RCC 7860 (cell line): ENCODE data around the gene GMPPA.
A peak's percentile ranks its signal among the peaks of the same experiment; 100 is the strongest.

Source experiments
- DNase-seq: peaks from one replicate; pipeline ENCODE4 v3.0.0-alpha.2; 2015; ENCODE audit warnings: low spot score
- FAIRE-seq: peaks from 2 replicates; lab custom pipeline; 2012; peaks lifted over from hg19 to GRCh38; lab: Jason Lieb, UNC

Gene GMPPA

DNA sequence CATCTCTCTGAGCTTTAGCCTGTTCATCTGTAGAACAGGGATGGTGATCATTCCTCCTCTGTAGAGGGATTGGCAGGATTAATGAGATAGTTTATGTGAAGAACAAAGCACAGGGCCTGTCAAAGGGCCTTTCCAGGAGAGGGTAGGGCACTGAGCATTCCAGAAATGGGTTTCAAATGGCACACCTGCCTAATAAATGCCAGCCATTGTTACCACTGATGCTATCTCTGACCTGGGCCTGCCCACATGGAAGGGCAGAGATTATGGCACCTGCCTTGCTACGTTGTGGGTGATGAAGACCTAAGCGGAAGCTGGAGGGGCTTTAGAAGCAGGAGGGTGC is 31.0 kb upstream of the GMPPA start:
- FAIRE-seq (no peak), DNase-seq (no peak)

DNA sequence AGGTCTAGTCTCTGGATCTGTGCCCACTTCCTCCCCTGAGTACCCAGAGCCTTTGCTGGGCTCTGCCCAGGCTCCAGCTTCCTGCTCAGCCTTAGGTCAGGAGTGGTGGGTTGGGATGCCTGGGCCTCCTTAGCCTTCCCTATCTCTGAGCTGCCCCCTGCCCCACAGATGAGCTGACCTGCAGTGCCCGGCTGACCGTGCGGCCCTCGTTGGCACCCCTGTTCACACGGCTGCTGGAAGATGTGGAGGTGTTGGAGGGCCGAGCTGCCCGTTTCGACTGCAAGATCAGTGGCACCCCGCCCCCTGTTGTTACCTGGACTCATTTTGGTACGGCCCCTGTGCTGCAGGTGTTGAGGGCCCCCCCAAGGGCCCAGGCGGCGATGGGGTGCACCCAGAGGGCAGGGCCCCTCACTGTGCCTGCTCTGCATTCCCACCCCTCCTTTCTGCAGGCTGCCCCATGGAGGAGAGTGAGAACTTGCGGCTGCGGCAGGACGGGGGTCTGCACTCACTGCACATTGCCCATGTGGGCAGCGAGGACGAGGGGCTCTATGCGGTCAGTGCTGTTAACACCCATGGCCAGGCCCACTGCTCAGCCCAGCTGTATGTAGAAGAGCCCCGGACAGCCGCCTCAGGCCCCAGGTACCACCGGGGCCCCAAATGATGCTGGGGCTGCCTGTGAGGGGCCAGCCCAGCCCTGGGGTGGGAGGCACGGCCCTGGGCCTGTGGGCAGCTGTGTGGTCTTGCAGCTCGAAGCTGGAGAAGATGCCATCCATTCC is 30.1 kb upstream of the GMPPA start:
- DNase-seq (no peak), FAIRE-seq (no peak)

DNA sequence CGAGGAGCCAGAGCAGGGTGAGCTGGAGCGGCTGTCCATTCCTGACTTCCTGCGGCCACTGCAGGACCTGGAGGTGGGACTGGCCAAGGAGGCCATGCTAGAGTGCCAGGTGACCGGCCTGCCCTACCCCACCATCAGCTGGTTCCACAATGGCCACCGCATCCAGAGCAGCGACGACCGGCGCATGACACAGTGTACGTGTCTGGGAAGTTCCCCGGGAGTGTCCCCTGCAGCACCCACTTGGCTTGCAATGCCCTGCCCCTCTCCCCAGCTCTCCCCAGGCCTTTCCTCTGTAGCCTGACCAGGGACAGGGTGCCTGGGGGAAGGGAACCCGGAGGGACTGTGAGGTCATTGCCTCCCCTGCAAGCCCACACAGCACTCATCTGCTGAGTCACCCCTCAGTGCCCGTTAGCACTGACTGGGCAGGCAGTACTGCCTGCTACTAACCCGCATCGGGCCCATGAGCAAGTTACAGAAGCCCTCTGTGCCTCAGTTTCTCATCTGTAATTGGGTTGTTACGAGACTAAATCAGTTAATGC is 29.4 kb upstream of the GMPPA start:
- FAIRE-seq, result peak; percentile 82
- peak; percentile 82 for DNase-seq

DNA sequence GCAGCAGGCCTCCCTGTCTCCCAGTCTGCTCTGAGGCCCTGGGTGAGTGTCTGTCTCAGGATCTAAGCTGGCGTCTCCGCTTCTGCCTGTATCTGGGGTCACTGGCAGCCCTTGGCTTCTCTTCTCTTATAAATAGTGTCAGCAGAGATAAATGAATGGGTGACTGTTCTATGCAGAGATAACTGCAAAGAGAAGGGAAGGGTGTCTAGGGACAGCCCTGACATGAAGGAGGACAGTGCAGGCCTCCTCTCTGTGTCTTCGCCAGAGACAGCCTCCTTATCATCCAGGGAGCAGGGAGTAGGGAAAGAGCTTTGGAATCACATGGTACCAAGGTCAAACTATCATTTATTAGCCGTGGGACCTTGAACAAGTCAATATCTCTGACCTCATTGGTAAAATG is 28.3 kb upstream of the GMPPA start:
- FAIRE-seq, result no peak

DNA sequence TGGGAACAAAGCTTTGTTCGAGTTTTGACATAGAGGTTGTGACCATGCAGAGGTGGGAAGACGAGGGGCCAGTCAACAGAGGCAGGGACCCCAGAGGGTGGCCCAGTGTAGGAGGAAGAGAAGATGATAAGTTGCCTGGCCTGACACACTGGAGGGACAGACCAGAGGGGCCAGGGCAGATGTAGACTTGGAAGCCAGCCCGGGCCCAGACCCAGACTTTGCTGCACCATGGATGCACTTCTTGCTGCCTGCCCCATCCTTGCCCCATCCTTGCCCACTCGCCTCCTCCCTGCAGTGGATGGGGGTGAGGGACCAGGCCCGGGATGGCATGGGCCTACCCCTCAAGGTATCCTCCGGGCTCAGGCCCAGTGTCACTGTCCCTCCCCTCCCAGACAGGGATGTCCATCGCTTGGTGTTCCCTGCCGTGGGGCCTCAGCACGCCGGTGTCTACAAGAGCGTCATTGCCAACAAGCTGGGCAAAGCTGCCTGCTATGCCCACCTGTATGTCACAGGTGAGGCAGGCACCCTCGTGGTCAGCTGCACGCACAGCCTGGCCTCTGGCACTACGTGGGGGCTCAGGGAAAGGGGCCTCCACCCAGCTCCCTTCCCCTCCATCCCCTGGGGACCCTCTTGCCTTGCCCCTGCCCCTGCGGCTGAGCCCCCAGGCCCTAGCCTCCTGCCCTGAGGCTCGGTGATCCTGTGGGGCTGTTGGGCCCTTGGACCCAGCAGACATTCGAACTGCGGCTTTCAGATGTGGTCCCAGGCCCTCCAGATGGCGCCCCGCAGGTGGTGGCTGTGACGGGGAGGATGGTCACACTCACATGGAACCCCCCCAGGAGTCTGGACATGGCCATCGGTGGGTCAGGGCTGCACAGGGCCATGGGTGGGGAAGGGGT is 27.0 kb upstream of the GMPPA start:
- DNase-seq (no peak), FAIRE-seq (no peak)

More for the DNA sequence above, 28.3 kb upstream of the GMPPA start:
- no peak for DNase-seq

DNA sequence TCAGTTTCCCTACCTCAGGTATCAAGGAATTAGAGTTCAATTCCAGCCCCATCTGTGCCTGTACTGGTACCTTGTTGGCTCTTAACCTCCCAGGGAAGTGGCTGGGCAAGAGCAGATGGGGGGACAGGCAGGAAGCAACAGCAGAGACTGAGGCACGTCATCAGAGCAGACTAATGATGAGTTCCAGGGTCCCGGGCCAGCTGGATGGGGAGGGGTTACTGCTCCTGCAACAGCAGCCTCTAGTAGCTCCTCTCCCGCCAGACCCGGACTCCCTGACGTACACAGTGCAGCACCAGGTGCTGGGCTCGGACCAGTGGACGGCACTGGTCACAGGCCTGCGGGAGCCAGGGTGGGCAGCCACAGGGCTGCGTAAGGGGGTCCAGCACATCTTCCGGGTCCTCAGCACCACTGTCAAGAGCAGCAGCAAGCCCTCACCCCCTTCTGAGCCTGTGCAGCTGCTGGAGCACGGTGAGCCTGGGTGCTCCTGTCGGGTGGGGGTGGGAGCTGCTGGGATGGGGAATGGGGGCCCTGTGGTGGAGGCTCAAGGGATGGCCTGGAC is 26.0 kb upstream of the GMPPA start:
- no peak for FAIRE-seq
- DNase-seq, result no peak

DNA sequence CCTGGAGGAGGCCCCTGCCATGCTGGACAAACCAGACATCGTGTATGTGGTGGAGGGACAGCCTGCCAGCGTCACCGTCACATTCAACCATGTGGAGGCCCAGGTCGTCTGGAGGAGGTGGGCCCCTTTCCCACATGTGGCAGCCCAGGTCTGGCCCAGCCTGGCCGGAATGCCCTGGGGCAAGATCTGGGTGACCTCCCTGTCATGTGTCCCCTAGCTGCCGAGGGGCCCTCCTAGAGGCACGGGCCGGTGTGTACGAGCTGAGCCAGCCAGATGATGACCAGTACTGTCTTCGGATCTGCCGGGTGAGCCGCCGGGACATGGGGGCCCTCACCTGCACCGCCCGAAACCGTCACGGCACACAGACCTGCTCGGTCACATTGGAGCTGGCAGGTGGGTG is 25.2 kb upstream of the GMPPA start:
- FAIRE-seq (no peak), DNase-seq (no peak)

DNA sequence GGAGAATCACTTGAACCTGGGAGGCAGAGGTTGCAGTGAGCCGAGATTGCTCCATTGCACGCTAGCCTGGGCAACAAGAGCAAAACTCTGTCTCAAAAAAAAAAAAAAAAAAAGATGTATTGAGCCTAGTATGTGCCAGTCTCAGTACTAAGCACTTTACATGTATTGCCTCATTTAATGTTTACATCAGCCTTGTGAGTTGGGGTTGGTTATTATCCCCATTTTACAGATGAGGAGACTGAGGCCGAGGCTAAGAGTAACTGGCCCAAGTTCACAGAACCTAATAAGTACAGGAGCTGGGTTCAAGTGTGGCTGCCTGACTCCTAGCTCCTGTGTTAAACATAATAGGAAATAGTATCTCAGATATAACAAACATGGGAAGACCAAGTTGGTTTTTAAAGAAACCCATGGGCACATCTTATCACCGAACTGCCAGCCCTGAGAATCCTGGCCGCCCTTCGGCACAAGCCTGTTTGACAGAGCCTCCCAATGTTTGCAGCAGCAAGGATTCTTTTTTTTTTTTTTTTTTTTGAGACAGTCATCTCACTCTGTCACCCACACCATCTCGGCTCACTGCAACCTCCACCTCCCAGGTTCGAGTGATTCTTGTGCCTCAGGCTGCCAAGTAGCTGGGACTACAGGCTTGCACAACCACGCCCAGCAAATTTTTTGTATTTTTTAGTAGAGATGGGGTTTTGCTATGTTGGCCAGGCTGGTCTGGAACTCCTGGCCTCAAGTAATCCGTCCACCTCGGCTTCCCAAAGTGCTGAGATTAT is 24.2 kb upstream of the GMPPA start:
- FAIRE-seq (no peak), DNase-seq (no peak)

DNA sequence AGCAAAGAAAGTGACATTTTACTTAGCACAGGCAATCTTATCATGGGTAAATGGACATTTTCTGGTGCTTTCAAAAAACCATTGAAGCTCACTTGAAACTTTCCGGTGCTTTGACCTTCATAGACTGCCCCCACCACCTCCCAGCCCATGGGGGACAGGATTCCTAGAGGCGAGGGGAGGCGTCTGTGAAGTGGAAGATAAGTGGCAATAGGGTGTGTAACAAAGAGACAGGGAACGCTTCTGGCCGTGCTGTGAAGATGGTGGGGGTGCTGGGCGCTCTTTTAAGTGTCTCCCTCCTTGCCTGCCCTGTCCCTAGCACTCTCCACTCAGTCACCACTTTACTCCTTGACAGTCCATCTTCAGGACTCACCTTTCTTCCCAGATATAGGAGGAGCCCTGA is 23.4 kb upstream of the GMPPA start:
- no peak for FAIRE-seq
- no peak for DNase-seq

DNA sequence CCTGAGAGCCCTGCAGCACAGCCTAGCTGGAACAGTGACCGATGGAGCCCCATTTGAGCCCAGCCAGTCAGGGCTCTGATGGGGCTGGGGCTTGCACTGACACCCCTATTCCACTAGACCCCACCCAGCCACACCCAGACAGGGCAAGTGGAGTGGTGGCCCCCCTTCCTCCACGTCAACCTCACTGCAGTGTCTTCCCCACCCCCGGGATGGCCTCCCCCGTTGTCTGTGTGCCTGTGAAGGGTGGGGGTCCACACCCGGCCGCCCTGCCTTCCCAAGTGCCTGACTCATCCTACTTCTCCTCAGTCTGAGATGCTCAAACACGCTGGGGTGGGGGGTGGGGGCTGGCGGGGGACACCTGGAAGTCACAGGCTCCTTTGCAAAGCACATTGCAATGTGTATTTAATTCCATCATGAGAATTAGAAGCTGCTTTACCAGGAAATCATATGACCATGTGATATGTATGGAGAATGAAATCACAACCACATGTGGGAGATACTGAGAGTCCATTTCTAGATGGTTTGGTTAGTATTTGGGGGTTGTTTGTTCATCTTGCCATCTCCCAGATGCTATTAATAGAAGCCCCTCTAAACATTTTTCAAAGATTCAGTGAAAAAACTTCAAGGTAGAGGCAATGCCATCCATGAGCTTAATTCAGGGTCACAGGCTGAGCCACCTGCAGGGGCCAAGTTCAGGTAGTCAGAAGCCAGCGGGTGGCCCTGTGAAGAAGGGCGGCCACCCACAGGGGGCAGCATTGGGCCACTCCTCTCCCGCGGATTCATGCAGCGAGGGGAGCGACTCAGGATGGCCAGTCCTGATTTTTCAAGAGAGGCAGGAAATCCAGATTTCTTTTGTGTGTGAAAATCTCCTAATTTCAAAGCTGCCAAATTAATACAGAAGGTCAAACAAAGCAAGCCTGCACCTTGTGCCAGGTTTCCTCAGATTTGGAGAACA is 22.7 kb upstream of the GMPPA start:
- peak; percentile 15 for DNase-seq
- no peak for FAIRE-seq

DNA sequence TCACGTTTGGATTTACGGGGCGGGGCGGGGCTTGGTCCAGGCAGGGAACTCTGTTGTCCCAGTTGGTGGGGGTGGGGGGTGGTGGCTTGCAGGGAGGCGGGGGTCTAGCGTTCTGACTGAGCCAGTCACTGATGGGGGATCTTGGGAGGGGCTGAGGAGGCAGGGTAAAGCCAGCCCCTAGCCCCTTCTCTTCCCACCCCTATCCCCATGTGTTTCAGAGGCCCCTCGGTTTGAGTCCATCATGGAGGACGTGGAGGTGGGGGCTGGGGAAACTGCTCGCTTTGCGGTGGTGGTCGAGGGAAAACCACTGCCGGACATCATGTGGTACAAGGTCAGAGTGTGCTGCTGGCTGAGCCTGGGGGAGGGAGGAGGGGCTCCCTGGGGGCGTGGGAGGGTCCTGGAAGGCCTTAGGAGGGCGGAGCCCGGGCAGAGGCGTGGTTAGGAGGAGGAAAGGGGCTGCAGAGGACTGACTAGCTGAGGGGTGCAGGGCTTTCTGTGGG is 22.0 kb upstream of the GMPPA start:
- FAIRE-seq, result no peak
- no peak for DNase-seq

DNA sequence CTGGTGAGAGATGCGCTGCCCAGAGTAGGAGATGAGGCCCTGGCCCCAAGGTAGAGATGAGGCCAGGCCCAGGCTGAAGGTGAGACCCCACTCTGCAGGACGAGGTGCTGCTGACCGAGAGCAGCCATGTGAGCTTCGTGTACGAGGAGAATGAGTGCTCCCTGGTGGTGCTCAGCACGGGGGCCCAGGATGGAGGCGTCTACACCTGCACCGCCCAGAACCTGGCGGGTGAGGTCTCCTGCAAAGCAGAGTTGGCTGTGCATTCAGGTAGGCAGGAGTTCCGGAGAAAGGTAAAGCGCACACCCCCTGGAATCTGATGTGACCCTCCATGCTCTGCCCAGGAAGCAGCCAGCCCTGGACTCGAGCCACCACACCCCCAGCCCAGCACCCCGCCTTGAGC is 21.5 kb upstream of the GMPPA start:
- no peak for FAIRE-seq
- DNase-seq, result no peak

DNA sequence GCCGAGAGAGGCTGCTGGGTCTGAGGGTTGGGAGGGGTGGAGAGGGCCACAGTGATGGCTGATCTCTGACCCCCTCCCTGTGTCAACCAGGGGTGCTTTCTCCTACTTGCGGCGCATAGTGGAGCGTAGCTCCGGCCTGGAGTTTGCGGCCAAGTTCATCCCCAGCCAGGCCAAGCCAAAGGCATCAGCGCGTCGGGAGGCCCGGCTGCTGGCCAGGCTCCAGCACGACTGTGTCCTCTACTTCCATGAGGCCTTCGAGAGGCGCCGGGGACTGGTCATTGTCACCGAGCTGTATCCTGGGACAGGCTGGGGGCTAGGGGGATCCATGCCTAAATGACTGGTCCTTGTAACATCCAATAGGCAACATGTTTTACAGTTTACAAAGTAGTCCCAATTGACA is 20.9 kb upstream of the GMPPA start:
- DNase-seq (no peak), FAIRE-seq (no peak)

DNA sequence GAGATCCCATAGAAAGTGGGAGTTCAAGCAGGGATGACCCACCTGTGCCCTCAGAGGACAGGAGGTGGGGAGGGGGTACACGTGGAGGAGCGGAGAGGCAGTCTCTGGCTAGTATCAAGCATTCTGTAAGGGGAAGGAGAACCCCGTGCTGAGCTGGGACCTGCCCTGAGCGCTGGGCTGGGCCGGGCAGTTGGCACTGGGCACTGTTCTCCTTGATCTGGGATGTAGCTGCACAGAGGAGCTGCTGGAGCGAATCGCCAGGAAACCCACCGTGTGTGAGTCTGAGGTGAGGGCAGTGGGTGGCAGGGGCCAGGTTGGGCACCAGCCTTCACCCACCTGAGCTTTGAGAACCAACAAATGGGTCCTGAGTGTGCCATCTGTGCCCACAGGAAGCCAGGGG is 19.8 kb upstream of the GMPPA start:
- FAIRE-seq (no peak), DNase-seq (no peak)

DNA sequence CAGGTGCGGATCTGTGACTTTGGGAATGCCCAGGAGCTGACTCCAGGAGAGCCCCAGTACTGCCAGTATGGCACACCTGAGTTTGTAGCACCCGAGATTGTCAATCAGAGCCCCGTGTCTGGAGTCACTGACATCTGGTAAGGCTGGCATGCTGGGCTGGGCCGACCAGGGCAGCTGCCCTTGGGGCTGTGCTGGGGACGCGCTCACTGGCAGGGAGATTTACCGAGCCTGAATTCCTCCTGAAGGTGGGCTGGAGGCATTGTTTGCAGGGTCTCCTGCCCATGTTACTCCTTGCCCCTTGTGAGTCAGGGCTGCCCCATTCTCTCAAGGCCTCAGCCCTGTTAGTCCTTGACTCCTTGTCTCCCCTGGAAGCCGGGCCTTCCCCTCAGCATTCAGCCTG is 18.7 kb upstream of the GMPPA start:
- FAIRE-seq, result no peak
- DNase-seq, result no peak

DNA sequence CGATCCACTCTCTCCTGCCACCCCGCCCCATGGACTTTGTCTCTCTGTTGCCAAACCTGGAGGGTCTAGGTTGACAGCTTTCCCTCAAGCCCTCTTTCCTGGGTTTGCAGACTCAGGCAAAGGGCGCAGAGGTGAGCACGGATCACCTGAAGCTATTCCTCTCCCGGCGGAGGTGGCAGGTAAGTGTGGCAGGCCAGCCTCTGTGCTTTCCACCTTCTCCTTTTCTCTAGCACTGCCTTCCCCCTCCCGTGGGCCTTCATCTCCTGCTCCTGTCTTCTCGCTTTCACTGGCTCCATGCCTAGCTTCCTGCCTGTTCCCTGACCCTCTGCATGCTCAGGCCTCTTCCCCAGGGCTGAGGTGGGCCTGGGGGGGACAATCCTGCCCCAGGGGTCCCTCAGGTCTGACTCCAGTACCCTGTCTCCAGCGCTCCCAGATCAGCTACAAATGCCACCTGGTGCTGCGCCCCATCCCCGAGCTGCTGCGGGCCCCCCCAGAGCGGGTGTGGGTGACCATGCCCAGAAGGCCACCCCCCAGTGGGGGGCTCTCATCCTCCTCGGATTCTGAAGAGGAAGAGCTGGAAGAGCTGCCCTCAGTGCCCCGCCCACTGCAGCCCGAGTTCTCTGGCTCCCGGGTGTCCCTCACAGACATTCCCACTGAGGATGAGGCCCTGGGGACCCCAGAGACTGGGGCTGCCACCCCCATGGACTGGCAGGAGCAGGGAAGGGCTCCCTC is 15.9 kb upstream of the GMPPA start:
- FAIRE-seq, result no peak

DNA sequence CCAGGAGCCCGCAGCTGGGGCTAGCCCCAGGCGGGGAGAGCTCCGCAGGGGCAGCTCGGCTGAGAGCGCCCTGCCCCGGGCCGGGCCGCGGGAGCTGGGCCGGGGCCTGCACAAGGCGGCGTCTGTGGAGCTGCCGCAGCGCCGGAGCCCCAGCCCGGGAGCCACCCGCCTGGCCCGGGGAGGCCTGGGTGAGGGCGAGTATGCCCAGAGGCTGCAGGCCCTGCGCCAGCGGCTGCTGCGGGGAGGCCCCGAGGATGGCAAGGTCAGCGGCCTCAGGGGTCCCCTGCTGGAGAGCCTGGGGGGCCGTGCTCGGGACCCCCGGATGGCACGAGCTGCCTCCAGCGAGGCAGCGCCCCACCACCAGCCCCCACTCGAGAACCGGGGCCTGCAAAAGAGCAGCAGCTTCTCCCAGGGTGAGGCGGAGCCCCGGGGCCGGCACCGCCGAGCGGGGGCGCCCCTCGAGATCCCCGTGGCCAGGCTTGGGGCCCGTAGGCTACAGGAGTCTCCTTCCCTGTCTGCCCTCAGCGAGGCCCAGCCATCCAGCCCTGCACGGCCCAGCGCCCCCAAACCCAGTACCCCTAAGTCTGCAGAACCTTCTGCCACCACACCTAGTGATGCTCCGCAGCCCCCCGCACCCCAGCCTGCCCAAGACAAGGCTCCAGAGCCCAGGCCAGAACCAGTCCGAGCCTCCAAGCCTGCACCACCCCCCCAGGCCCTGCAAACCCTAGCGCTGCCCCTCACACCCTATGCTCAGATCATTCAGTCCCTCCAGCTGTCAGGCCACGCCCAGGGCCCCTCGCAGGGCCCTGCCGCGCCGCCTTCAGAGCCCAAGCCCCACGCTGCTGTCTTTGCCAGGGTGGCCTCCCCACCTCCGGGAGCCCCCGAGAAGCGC is 15.0 kb upstream of the GMPPA start:
- FAIRE-seq (no peak), DNase-seq (no peak)

More for the DNA sequence above, 15.9 kb upstream of the GMPPA start:
- DNase-seq, result no peak
